Measurements from ENCODE around the gene USP47.

- TF ChIP-seq PATZ1 (CRISPR knock-in tag; IDR thresholded peaks at IDR 0.05; ENCODE audit: borderline replicate concordance), result no peak
- no peak for TF ChIP-seq ZFP30 (CRISPR knock-in tag; IDR thresholded peaks at IDR 0.05)
- no peak for TF ChIP-seq CSDC2 (CRISPR knock-in tag; IDR thresholded peaks at IDR 0.05)
Observed at GRCh38 chr11:11947825-11948224, 106.1 kb downstream of the USP47 start.

All from SK-N-SH treated with all-trans-retinoic acid at 6 μM for 48 hours (cell line).